ENCODE measurements around the gene ZSCAN5B. TPM values are rescaled to one million over a fixed set of nuclear protein-coding genes. Genes with fewer than 3 reads are reported as not detected.
"Not testable (repeated sequence)": the region's sequence is repeated elsewhere in the genome, so short reads cannot be mapped to it uniquely, and the experiment has no call there.

Gene ZSCAN5B
- total RNA-seq, 1 experiment from 2014 or later = not detected

DNA sequence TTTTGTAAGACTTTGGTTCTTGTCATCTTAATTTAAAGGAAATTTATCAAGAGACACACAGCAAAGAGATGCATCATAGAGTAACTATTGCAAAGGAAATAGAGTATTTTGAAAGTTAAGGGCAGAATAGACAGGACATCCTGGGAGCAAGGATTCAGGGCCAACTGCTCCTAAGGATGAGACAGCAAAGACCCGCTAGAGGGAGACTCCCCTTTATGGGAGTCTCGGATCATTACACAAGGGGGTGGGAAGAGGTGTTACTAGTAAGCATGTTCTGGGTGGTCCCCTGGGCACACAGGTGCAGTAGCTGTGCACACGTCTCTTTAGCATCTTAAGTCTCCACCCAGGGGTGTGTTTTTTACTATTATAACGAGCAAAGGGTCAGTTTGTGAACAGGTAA, 14.1 kb upstream of the ZSCAN5B start:
- Mint-ChIP-seq H3K36me3 (ENCODE audit: insufficient read depth, unreplicated experiment) (no peaks in the 10 kb centered on the region), H3K27me3 (ENCODE audit: insufficient read depth, unreplicated experiment) (no peaks in the 10 kb centered on the region), H3K4me1 (ENCODE audit: insufficient read depth, unreplicated experiment) (no peaks in the 10 kb centered on the region), H3K27ac (ENCODE audit: low read depth, unreplicated experiment) (no peak overlapping the region), H3K4me3 (ENCODE audit: unreplicated experiment) (no peak overlapping the region), H3K9me3 (ENCODE audit: unreplicated experiment) (peaks cover 7% of the 10 kb centered on the region)
- no peak for DNase-seq (ENCODE audit: unreplicated experiment)
- intact Hi-C loops (cut with micrococcal nuclease) = no loop called here
- CTCF ChIA-PET = interaction anchor here (1.5 kb wide), 1 partner anchor 146 kb away, joined by 3 read pairs; no protein-coding TSS in a partner anchor
- BruUV-seq (replicated peaks) = no TSS peak
- TF ChIP-seq, protein P1, sequence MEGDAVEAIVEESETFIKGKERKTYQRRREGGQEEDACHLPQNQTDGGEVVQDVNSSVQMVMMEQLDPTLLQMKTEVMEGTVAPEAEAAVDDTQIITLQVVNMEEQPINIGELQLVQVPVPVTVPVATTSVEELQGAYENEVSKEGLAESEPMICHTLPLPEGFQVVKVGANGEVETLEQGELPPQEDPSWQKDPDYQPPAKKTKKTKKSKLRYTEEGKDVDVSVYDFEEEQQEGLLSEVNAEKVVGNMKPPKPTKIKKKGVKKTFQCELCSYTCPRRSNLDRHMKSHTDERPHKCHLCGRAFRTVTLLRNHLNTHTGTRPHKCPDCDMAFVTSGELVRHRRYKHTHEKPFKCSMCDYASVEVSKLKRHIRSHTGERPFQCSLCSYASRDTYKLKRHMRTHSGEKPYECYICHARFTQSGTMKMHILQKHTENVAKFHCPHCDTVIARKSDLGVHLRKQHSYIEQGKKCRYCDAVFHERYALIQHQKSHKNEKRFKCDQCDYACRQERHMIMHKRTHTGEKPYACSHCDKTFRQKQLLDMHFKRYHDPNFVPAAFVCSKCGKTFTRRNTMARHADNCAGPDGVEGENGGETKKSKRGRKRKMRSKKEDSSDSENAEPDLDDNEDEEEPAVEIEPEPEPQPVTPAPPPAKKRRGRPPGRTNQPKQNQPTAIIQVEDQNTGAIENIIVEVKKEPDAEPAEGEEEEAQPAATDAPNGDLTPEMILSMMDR (IDR thresholded peaks at IDR 0.05; ENCODE audit: unreplicated experiment) = no peak
- POLR2A ChIA-PET = no interaction called here

DNA sequence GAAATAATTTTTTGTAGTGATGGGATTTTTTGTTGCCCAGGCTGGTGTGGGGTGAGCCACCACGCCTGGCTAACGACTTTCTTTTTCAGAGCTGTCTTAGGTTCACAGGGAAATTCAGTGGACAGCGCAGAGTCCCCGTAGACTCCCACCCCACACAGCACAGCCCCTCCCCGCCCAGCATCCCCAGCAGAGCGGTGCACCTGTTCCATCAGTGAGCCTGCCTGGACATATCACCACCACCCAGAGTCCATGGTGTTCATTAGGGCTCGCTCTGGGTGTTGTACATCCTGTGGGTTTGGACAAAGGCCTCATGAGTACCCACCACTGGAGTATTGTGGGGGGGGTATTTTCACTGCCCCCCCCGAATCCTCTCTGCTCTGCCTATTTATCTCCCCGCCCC, 12.5 kb upstream of the ZSCAN5B start:
- BruUV-seq (replicated peaks); CTCF ChIA-PET; H3K27ac Mint-ChIP-seq (ENCODE audit: low read depth, unreplicated experiment); intact Hi-C loops (cut with micrococcal nuclease); H3K36me3 Mint-ChIP-seq (ENCODE audit: insufficient read depth, unreplicated experiment); POLR2A ChIA-PET; H3K4me3 Mint-ChIP-seq (ENCODE audit: unreplicated experiment); H3K27me3 Mint-ChIP-seq (ENCODE audit: insufficient read depth, unreplicated experiment); H3K4me1 Mint-ChIP-seq (ENCODE audit: insufficient read depth, unreplicated experiment); DNase-seq (ENCODE audit: unreplicated experiment): not testable (repeated sequence)
- H3K9me3 Mint-ChIP-seq (ENCODE audit: unreplicated experiment) = peaks cover 14% of the 10 kb centered on the region

GRCh38 chr19:56209091-56209490, 11.5 kb upstream of the ZSCAN5B start:
- ChIA-PET POLR2A (no interaction called here), CTCF (no interaction called here)
- Mint-ChIP-seq H3K36me3 (ENCODE audit: insufficient read depth, unreplicated experiment) (no peaks in the 10 kb centered on the region), H3K4me1 (ENCODE audit: insufficient read depth, unreplicated experiment) (no peaks in the 10 kb centered on the region), H3K27me3 (ENCODE audit: insufficient read depth, unreplicated experiment) (no peaks in the 10 kb centered on the region), H3K9me3 (ENCODE audit: unreplicated experiment) (peaks cover 14% of the 10 kb centered on the region), H3K4me3 (ENCODE audit: unreplicated experiment) (no peak overlapping the region), H3K27ac (ENCODE audit: low read depth, unreplicated experiment) (no peak overlapping the region)
- DNase-seq (ENCODE audit: unreplicated experiment) = no peak
- TF ChIP-seq, protein P1 (IDR thresholded peaks at IDR 0.05; ENCODE audit: unreplicated experiment) = no peak
- intact Hi-C loops (cut with micrococcal nuclease) = no loop called here
- BruUV-seq (replicated peaks) = no TSS peak

DNA sequence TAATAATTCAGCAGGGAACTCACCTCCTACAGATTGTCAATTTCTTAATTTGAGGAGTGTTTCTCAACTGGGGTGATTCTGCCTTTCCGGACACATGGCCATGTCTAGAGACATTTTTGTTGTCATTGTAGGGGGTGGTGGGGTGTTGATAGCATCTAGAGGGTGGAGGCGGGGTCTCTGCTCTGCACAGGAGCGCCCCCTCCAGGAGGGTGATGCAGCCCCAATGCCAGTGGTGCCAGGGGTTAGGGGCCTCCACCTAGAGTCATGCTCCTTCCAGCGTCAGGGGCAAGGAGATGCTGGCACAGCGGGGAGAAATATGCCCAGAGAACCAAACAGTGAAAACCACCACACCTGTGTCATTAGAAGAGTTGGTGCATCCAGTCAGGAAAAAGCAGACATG, 10.0 kb upstream of the ZSCAN5B start:
- H3K4me3 Mint-ChIP-seq (ENCODE audit: unreplicated experiment); H3K27ac Mint-ChIP-seq (ENCODE audit: low read depth, unreplicated experiment); H3K36me3 Mint-ChIP-seq (ENCODE audit: insufficient read depth, unreplicated experiment); H3K4me1 Mint-ChIP-seq (ENCODE audit: insufficient read depth, unreplicated experiment); POLR2A ChIA-PET; DNase-seq (ENCODE audit: unreplicated experiment); H3K27me3 Mint-ChIP-seq (ENCODE audit: insufficient read depth, unreplicated experiment); BruUV-seq (replicated peaks); intact Hi-C loops (cut with micrococcal nuclease): not testable (repeated sequence)
- CTCF ChIA-PET = interaction anchor here (1.3 kb wide), 1 partner anchor 141 kb away, joined by 5 read pairs; no protein-coding TSS in a partner anchor
- peaks cover 14% of the 10 kb centered on the region for H3K9me3 Mint-ChIP-seq (ENCODE audit: unreplicated experiment)

GRCh38 chr19:56201973-56202372, 4.4 kb upstream of the ZSCAN5B start, which contains the start of gene ZSCAN5C:
Gene ZSCAN5C, plus strand, starts transcription at chr19:56202273. Its CDS starts 3,641 bp downstream, at chr19:56205914.
- intact Hi-C loops (cut with micrococcal nuclease) = no loop called here
- no peaks in the 10 kb centered on the region for H3K27me3 Mint-ChIP-seq (ENCODE audit: insufficient read depth, unreplicated experiment)
- H3K4me1 Mint-ChIP-seq (ENCODE audit: insufficient read depth, unreplicated experiment) = no peaks in the 10 kb centered on the region
- H3K36me3 Mint-ChIP-seq (ENCODE audit: insufficient read depth, unreplicated experiment) = no peaks in the 10 kb centered on the region
- no TSS peak for BruUV-seq (replicated peaks)
- peaks cover 22% of the 10 kb centered on the region for H3K9me3 Mint-ChIP-seq (ENCODE audit: unreplicated experiment)
- no peak within 1 kb of the TSS for H3K27ac Mint-ChIP-seq (ENCODE audit: low read depth, unreplicated experiment)
- ChIA-PET POLR2A (no interaction called here), CTCF (no interaction called here)
- DNase-seq (ENCODE audit: unreplicated experiment) = no peak
- TF ChIP-seq, protein P1 (IDR thresholded peaks at IDR 0.05; ENCODE audit: unreplicated experiment) = no peak
- no peak within 1 kb of the TSS for H3K4me3 Mint-ChIP-seq (ENCODE audit: unreplicated experiment)
